Occipital lobe (tissue), 2 donors: ENCODE measurements around the gene GORASP2. TPM values are rescaled to one million over a fixed set of nuclear protein-coding genes. Genes with fewer than 3 reads are reported as not detected.

Experiments
- DNase-seq: peaks from one replicate; lab custom pipeline; 2025; lab: John Stamatoyannopoulos, UW
- total RNA-seq: library from RNA; depleted of rRNA; stranded (reverse); fragments of >200 nt; gene quantifications from one replicate; pipeline ENCODE4 v1.2.3, GENCODE V29; 2014

Gene GORASP2
- total RNA-seq, 1 donor from 2014 or later, result 21.5 TPM

- DNase-seq, result no peak
Observed at GRCh38 chr2:170922634-170923494, 6.2 kb upstream of the GORASP2 start.

GRCh38 chr2:170923799-170924198, 5.3 kb upstream of the GORASP2 start:
- no peak for DNase-seq

GRCh38 chr2:170924969-170925368, 4.1 kb upstream of the GORASP2 start:
- DNase-seq, result no peak

GRCh38 chr2:170925923-170926322, 3.1 kb upstream of the GORASP2 start:
- DNase-seq, result no peak

GRCh38 chr2:170926743-170927297, 2.2 kb upstream of the GORASP2 start:
- DNase-seq, result no peak

GRCh38 chr2:170928036-170928823, 823 bp upstream of the GORASP2 start:
- no peak for DNase-seq

- DNase-seq, result peak; percentile 27
Observed at GRCh38 chr2:170929686-170930050, 615 bp downstream of the GORASP2 start.

GRCh38 chr2:170930131-170930990, 1.3 kb downstream of the GORASP2 start:
- DNase-seq, result no peak

GRCh38 chr2:170930991-170931266, 1.9 kb downstream of the GORASP2 start:
- DNase-seq, result no peak

GRCh38 chr2:170932166-170932565, 3.1 kb downstream of the GORASP2 start:
- DNase-seq, result no peak

GRCh38 chr2:170932948-170933347, 3.9 kb downstream of the GORASP2 start:
- DNase-seq, result no peak

- DNase-seq, result no peak
Observed at GRCh38 chr2:170937709-170938379, 8.8 kb downstream of the GORASP2 start.

- no peak for DNase-seq
Observed at GRCh38 chr2:170940066-170940465, 11.0 kb downstream of the GORASP2 start.

- DNase-seq, result no peak
Observed at GRCh38 chr2:170942615-170943014, 13.6 kb downstream of the GORASP2 start.

- DNase-seq, result no peak
Observed at GRCh38 chr2:170943041-170943440, 14.0 kb downstream of the GORASP2 start.

- no peak for DNase-seq
Observed at GRCh38 chr2:170943596-170943995, 14.5 kb downstream of the GORASP2 start.

- no peak for DNase-seq
Observed at GRCh38 chr2:170944545-170944944, 15.5 kb downstream of the GORASP2 start.

- DNase-seq, result no peak
Observed at GRCh38 chr2:170949415-170949814, 20.4 kb downstream of the GORASP2 start.

GRCh38 chr2:170950221-170950761, 21.2 kb downstream of the GORASP2 start:
- DNase-seq, result no peak

- DNase-seq, result no peak
Observed at GRCh38 chr2:170953941-170954340, 24.9 kb downstream of the GORASP2 start.

GRCh38 chr2:170963386-170963785, 34.3 kb downstream of the GORASP2 start:
- DNase-seq, result no peak
